SKM-1 (cell line): ENCODE measurements around the gene NRG3.
"Not testable (repeated sequence)": the region's sequence is repeated elsewhere in the genome, so short reads cannot be mapped to it uniquely, and the experiment has no call there.

ENCODE experiments used
- DNase-seq: peaks from one replicate; lab custom pipeline; 2025; ENCODE audit not compliant: unreplicated experiment; lab: John Stamatoyannopoulos, UW

The NRG3 gene

GRCh38 chr10:81957976-81958375, 83.0 kb downstream of the NRG3 start:
- DNase-seq, result no peak

GRCh38 chr10:81959016-81959415, 84.0 kb downstream of the NRG3 start:
- DNase-seq, result no peak

- DNase-seq, result no peak
Observed at GRCh38 chr10:81961451-81962184, 86.6 kb downstream of the NRG3 start.

- DNase-seq, result no peak
Observed at GRCh38 chr10:81963606-81964005, 88.6 kb downstream of the NRG3 start.

GRCh38 chr10:81967716-81968115, 92.7 kb downstream of the NRG3 start:
- no peak for DNase-seq

- DNase-seq, result no peak
Observed at GRCh38 chr10:81969136-81969535, 94.1 kb downstream of the NRG3 start.

- no peak for DNase-seq
Observed at GRCh38 chr10:81978238-81978637, 103.2 kb downstream of the NRG3 start.

- no peak for DNase-seq
Observed at GRCh38 chr10:81981724-81982123, 106.7 kb downstream of the NRG3 start.

GRCh38 chr10:81984428-81984827, 109.4 kb downstream of the NRG3 start:
- no peak for DNase-seq

- DNase-seq, result no peak
Observed at GRCh38 chr10:81995254-81995653, 120.3 kb downstream of the NRG3 start.

GRCh38 chr10:81996927-81997326, 121.9 kb downstream of the NRG3 start:
- DNase-seq, result no peak

- DNase-seq, result no peak
Observed at GRCh38 chr10:82020999-82021398, 146.0 kb downstream of the NRG3 start.

GRCh38 chr10:82027711-82028110, 152.7 kb downstream of the NRG3 start:
- no peak for DNase-seq

GRCh38 chr10:82037076-82037475, 162.1 kb downstream of the NRG3 start:
- no peak for DNase-seq

GRCh38 chr10:82038587-82038986, 163.6 kb downstream of the NRG3 start:
- no peak for DNase-seq

GRCh38 chr10:82040336-82040735, 165.3 kb downstream of the NRG3 start:
- DNase-seq, result no peak

- no peak for DNase-seq
Observed at GRCh38 chr10:82041018-82041417, 166.0 kb downstream of the NRG3 start.

GRCh38 chr10:82056391-82056790, 181.4 kb downstream of the NRG3 start:
- DNase-seq, result no peak

- DNase-seq, result not testable (repeated sequence)
Observed at GRCh38 chr10:82067192-82067591, 192.2 kb downstream of the NRG3 start.

GRCh38 chr10:82068501-82068900, 193.5 kb downstream of the NRG3 start:
- no peak for DNase-seq

- DNase-seq, result no peak
Observed at GRCh38 chr10:82071231-82071630, 196.2 kb downstream of the NRG3 start.

- DNase-seq, result no peak
Observed at GRCh38 chr10:82072124-82072523, 197.1 kb downstream of the NRG3 start.

- no peak for DNase-seq
Observed at GRCh38 chr10:82075605-82076004, 200.6 kb downstream of the NRG3 start.
